CD4-positive, alpha-beta T cell treated with Interleukin-17A for 1 hour (primary cell): Measurements from ENCODE around the gene BAIAP3.

Experiments
- DNase-seq: peaks from one replicate; pipeline ENCODE4 v3.0.0-alpha.2; 2020

BAIAP3 gene

DNA sequence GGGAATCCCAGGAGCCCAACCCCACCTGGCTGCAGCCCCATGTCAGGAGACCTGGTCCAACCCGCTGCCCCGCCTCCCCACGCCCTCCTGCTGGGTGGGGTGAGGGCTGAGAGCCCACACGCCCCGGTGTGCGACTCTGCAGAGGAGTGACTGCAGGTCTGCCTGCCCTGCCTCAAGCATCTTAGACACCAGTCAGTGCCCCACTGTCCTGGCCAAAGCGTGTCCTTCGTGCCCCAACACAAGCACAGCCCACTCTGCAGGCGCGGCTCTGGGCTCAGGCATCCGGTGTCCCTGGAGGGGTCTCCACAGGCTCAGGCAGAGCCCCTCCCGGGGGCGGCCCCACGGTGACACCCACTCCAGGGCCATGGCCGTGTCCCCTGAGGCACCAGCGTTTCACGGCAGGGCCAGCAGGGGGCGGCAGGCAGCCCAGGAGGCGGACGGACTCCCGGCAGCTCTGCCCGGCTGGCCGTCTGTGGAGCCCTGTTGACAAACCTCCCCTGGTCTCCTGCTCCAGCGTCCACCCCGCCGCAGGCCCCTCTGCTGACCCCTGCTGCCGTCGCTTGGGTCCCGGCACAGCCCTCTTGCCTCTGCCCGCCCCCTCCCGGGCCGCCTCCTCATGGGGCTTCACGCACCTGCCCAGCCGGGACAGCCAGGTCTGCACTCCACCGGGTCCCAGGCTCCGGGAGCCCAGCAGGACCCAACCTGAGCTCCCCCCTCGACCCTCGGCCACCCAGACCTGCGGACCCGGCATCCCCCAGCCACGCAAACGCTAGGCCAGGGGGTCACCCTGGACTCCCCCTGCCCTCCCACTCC, 32.6 kb upstream of the BAIAP3 start:
- peak; percentile 78 for DNase-seq

DNA sequence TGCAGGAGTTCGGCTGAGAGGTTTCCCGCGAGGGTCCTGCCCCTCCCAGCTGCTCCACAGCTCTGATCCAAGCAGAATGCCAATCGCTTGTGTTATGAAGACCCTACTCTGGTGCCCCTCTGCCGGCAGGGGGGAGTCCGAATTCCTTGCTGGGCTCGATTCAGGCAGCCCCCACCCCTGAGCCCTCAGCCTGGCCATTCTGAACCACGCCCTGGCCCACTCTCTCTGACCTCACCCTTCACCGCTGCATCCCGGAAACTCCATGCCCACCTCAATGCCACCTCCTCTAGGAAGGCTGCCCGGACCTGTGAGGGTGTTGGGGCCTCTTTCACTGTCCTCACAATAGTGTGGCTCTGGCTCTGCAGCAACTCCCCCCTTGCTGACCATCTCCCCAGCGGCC, 31.9 kb upstream of the BAIAP3 start:
- no peak for DNase-seq

DNA sequence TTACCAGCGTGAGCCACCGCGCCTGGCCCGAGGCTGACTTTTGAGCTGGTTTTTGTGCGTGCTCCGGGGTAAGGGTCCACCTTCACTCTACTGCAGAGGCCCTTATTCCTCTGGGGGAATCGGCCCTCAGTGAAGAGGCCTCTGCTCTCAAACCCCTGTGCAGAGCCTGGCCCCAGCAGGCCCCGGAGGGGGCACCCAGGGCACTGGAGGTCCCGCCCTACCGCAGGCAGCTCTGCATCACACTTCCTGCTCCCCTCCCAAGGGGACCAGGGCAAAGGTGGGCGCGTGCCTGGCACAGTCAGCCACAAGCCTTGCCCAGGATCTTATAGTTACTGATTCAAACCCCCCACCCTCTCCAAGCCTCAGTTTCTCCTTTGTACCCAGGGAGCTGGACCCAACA, 27.6 kb upstream of the BAIAP3 start:
- DNase-seq: no peak

DNA sequence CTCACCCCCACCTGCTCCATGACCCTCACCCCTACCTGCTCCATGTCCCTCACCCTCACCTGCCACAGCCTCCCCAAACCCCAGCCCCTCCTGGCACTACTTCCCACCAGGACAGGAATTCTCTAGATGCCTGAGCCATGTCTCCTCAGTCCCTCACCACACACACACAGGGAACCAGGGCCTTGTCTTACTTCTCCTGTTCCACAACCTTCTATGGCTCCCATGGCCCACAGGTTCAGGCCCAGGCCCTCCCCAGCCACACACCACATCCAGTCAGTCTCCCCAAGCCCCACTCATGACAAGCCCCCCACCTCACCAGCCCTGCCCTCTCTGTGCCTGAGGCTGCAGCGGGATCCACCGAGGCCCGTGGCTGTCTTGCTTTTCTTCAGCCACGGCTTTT, 27.1 kb upstream of the BAIAP3 start:
- DNase-seq: no peak

DNA sequence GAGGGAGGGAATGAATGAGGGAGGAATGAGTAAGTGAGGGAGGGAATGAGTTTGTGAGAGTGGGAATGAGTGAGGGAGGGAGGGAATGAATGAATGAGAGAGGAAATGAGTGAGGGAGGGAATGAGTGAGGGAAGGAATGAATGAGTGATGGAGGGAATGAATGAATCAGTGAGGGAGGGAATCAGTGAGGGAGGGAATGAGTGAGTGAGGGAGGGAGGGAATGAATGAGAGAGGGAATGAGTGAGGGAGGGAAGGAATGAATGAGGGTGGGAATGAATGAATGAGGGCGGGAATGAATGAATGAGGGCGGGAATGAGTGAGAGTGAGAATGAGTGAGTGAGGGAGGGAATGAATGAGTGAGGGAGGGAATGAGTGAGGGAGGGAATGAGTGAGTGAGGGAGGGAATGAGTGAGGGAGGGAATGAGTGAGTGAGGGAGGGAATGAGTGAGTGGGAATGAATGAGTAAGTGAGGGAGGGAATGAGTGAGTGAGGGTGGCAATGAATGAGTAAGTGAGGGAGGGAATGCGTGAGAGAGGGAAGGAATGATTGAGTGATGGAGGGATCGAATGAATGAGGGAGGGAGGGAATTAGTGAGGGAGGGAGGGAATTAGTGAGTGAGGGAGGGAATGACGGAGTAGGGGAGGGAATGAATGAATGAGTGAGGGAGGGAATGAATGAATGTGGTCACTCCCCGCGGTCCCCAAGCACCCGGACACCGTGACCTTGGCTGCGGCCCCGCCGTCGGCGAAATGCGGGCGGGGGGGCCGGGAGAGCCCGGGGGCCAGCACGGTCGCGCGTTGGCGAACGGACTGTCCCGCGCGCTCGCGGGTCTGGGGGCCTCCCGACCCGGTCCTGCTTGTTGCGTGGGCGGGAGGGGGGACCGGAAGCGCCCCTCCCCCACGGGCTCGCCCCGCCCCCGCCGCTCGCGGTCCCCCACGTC, 25.1 kb upstream of the BAIAP3 start:
- no peak for DNase-seq

DNA sequence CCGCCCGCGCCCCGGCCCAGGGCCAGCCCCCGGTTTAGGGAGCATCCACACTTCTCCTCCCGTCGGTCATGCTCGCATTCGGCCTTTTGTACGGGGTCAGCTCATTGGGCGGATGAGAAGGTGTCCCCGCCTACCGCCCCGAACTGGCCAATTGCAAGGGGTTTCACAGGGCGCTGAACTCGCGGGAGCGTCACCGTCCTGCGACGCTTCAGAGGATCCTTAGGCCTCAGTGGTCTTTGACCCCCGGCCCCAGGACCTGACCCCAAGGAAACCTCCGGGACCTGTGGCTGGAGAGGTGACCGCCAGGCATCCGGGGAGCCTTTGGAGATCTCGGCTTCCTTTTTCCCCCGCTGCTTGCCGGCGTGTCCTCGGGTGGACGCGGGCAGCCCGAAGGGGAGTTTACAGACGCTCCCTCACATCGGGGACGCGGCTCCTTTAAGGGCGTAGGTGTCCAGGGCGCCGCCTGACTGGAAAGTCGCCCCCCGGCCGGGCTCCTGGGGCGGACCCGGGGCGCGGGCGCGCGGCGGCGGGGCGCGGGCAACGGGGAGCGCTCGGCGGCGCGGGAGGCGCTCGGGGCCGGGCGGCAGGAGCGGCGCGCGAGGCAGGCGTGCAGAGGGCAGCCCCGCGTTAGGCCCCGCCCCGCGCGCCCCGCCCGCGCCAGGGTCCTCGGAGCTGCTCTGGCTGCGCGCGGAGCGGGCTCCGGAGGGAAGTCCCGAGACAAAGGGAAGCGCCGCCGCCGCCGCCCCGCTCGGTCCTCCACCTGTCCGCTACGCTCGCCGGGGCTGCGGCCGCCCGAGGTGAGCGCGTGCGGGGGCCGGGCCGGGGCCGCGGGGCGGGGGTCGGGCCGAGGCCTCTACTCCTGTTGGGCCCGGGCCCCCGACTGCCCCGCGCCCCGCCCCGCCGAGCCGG, 24.2 kb upstream of the BAIAP3 start, which contains the start of gene UBE2I:
UBE2I (plus strand) TSS at position 660 of the 909 bp plus-strand sequence. CDS start 4,395 bp downstream, outside the sequence.
- DNase-seq: peak; percentile 100

DNA sequence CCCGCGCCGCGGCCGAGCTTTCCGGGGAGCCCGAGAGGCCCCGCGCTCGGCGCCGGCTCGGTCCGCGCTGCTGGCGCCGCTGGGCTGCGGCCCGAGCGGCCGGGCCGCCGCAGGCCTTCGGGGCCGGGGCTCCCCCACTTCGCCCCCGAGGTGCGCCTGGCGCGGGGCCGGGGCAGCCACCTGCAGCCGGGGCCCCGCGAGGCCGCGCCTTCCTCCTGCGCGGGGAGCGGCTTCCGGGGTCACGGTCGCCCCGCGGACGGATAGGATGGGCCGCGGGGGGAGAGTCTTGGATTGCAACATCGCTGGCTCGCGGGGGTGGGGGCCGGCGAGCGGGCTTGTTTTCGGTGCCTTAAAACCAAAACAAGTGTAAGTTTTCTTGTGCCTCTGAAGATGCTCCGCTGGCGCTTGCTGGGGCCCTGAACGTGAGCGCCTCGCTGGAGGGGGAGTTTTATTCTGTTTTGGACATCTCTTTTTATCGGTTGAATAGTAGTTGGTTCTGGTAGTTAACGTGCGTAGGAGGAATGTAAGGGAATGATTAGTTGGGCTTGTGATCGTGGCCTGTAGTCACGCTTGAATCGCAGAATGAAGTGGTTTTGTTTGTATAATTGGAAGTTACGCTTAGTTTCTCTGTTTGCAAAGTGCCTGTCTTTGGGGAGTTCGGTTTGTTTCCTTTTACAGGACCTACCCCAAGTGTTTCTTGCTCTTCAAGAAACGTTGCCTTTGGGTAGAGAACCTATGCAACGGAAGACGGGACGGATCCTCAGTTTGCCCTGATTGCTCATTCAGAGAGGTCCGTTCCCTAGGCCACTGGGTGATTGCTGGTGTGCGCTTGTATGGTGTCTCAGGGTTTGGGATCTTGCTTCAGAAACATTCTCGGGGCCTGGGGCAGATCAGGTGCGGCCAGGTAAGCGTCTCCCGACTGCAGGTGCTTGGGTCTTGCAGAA, 23.3 kb upstream of the BAIAP3 start:
- peak; percentile 70 for DNase-seq

DNA sequence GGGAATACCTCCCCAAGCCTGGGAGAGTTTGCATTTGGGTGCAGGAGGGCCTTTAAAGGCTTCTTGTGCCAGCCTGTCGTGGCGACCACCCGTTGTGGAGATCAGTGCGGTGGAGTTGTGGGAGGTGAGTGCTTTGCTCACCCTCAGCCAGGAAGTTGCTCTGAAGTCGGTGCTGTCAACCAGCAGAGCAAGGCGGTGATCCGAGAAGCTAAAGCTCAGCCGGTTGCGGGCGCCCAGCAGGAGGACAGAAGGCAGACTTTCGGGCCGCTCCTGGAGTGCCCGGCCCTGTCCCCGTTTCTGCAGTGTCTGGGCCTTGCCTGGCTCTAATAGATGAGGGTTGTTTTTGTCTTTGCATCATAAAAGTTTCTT, 22.6 kb upstream of the BAIAP3 start:
- DNase-seq: peak; percentile 33

DNA sequence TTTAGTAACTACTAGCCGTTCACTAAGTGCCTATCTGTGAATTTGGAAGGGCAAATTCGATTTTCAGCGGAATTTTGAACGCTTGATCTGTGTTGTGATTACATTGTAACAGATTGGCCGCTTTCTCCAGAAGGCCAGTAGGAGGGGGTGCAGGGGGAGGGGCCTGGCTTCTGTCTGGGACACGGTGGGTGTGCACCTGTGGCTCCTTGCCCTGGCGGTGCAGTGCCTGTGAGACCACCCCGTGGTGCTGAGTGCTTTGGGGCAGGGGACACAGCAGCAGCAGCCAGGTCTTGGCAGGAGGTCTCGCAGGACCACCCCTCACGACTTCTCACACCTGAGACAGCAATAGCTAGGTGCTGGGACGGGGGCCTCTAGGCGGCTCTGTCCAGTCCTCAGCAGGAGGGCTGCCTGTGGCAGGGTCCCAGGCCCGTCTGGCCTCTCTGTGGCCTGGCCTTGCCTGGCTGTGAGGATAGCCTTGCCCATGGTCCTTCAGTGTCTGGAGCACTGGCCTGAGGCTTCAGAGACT, 22.2 kb upstream of the BAIAP3 start:
- DNase-seq: no peak

DNA sequence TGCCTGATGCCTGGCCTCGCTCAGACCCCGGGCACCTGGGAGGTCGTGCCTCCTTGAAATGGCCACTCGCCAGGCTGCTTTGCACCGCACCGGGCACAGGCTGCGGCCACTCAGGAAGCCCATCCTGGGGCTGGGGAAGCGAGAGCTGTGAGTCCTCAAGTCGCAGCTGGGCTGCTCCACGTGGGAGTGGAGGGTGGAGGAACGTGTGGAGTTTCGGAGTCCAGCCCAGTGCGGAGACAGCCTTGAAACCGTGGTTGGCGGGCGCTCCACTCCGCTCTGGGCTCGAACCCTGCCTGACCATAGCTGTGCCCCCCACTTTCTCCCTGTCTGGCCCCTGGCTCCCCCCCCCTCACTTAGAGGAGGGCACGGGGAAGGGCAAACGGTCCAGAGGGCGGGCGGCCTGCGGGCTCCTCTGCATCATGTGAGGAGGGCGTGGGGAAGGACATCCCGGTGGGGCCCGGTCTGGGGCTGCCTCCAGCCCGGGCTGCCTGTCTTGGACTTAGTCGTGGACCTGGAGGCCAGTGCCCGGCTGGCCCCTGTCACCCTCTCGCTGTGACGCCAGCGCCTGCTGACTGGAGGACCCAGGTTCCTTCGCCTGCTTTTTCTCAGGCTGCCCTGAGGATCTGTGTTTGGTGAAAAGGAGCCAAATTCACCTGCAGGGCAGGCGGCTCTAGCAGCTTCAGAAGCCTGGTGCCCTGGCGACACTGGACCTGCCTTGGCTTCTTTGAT, 21.5 kb upstream of the BAIAP3 start:
- DNase-seq: no peak

DNA sequence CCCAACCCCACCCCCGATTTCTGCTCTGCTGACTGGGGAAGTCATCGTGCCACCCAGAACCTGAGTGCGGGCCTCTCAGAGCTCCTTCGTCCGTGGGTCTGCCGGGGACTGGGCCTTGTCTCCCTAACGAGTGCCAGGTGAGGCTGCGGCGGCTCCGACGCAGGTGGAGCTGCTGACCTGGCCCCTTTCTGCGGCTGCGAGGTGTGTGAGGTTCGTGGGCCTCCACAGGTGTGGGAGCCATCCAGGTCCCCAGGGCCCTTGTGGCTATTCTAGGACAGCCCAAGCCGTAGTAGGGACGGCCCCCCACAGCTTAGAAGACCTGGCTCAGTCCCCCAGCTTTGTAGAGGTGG, 21.0 kb upstream of the BAIAP3 start:
- DNase-seq: no peak

DNA sequence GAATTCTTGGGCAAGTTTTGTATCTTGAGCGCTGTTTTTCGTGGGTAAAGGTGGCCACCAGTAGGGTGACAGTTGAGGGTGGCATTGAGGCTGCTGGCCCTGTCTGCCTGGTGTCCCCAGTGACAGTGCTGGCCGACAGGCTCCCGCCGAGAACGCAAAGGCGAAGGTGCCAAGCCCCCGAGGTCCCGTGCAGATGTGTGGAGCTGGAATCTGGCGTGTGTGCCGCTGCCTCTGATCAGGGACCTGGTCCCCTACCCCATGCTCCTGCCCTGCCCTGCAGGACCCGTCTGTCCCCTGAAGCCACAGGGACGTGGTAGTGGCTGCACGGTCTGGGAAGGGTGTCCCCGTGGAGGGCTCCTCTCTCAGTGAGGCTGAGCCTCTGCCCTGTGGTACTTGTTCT, 20.5 kb upstream of the BAIAP3 start:
- DNase-seq: no peak

DNA sequence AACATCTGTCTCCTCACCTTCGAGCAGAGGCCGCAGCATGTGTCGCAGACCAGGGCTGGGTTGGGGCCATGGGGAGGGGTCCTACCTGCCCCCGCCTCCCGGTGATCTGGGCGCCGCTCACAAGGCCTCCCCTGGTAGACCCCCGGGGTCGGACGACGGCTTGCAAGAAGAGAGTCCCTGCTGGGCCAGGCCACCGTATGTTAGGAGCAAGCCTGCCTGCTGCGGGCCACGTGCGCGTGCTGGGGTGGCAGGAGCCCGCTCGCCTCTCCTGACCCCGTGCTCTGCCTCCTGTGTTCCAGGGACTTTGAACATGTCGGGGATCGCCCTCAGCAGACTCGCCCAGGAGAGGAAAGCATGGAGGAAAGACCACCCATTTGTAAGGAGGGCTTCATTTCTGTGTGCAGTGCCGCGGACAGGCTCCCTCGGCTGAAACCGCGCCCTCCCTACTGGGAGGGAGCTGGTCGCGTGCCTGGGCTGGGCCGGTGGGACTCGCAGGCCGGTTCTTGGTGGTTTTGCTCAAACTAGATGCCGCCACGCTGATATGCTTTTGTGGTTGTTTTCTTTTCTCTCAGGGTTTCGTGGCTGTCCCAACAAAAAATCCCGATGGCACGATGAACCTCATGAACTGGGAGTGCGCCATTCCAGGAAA, 19.6 kb upstream of the BAIAP3 start:
- no peak for DNase-seq

DNA sequence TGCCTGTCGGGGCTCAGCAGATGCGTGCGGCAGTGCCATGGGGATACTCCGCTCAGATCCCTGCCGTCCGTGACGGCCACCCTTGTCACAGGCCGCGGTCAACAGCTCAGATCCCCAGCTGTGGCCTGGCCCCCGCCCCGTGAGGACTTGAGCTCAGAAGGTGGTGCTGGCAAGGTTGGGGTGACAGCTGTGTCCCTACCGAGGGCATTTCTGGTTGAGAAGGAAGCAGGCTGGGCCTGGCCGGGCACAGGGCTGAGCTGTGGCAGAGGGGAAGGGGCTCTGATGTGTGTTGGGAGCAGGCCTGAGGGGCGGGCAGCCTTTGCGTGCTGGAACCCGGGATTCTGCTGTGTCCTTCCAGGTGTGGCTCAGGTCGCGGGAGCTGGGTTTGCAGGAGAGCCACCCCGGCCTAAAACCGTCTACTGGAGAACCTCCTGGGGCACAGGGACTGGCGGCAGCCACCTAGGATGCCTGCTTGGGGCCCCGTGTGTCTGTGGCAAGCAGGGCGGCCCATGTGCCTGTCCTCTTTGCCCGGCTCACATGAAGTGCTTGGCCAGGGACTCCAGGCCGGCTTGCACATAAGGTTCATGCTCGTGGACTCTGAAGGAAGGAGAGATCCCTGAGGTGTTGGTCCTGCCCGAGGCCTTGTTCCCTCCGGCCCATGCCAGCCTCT, 18.9 kb upstream of the BAIAP3 start:
- no peak for DNase-seq

DNA sequence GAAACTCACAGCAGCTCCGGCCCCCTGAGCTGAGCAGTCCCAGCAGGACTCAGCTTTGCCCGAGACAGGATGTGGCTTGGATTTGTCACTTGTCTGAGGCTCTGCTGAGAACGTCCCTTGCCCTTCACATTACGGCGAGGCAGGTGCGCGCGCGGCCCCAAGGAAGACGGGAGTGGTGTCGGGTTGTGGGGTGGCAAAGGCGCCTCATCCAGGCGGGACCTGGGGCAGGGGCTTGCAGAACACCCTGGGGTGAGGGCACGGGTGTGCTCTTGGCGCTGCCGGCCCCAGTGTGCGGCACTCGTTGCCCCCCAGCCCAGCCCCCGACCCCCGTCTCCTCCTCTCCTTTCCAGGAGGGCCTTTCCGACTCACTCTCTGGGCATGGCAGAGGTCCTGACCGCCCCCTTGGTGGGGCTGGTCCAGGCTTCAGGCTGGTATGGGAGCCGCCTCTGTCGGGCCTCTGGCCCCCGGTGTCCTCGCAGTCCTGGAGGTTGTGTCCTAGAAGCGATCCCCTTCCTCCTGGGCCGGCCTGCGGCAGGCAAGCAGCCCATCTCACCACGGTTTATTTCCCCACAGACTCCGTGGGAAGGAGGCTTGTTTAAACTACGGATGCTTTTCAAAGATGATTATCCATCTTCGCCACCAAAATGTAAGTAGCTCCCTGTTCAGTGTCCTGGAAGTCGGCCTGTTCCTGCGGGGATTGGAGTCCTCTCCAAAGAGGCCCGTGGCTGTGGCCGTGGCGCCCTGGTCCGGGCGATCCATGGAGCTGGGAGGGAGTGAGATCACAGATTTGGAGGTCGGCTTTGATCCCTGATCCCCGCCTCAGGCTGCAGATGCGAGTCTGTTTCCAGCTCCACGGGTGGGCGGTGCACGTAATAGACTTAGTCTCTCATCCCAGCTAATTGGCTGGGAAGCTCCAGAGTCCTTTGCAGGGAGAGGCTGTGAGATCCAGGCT, 18.1 kb upstream of the BAIAP3 start:
- no peak for DNase-seq

DNA sequence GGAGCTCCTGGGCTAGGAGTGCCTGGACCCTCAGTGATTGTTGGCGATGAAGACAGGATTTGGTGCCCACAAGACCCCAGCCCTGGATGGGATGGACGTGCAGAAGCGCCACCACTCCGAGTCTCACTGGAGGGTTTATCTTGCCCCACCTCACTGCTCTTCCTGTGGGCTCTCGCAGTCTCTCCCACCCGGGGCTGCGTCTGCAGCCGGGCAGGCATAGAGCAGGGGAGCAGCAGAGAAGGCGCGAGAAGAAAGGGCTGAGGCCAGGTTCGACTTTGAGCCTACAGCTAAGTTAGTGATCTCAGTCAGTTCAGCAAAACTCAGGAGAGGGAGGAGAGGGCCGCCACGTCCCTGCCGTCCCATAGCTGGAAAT, 17.4 kb upstream of the BAIAP3 start:
- no peak for DNase-seq

DNA sequence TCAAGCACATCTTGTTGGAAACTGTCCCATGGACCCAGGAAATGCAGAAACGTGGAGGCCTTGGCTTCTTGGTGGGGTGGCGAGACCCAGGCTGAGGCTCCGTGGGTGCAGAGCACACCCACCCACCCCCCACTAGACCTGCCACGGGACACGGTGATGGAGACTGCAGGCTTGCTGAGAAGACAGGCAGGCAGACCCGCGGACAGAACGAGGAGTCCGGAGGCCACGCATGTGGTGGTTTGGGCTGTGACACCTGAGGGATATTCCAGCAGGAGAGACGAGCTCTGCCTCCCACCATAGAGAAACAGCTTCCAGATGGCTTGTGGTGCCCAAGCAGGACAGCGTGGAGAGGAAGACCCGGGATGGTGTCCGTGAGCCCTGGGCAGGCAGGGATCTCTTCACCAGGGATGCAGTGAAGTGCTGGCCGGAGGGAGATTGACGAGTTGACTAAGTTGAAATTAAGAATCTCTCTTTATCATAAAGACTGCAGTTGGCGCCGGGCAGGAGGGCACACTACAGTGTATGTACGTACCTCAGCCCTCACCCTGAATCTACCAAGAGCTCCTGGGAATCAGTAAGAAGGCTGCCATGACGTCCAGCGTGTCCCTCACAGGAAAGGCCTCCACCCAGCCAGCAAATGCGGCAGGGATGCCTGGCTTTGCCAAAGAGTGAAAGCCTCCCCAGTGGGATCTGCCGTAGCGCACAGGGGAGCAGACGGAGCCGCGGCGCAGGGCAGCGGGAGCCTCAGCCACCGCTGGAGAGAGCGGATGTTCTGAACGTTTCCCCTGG, 15.8 kb upstream of the BAIAP3 start:
- no peak for DNase-seq

DNA sequence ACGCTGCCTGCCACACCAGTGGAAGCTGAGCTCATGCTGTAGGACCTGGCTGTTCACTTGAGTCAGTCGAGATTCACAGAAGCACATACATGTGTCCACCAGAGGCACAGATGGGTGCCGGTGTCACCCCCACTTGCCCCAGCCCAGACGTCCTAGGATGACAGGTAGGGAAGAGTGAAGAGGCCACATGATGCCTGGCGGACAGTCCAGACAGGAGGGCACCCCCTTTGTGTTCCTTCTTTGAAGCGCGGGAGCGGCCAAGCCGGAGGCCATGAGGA, 15.2 kb upstream of the BAIAP3 start:
- no peak for DNase-seq
